Measurements from ENCODE around the gene CNTN6. TPM values are rescaled to one million over a fixed set of nuclear protein-coding genes. Genes with fewer than 3 reads are reported as not detected.

CNTN6 gene
- total and polyA plus RNA-seq, 2 of the 4 experiments (the other 2 are of a cell fraction), result not detected

DNA sequence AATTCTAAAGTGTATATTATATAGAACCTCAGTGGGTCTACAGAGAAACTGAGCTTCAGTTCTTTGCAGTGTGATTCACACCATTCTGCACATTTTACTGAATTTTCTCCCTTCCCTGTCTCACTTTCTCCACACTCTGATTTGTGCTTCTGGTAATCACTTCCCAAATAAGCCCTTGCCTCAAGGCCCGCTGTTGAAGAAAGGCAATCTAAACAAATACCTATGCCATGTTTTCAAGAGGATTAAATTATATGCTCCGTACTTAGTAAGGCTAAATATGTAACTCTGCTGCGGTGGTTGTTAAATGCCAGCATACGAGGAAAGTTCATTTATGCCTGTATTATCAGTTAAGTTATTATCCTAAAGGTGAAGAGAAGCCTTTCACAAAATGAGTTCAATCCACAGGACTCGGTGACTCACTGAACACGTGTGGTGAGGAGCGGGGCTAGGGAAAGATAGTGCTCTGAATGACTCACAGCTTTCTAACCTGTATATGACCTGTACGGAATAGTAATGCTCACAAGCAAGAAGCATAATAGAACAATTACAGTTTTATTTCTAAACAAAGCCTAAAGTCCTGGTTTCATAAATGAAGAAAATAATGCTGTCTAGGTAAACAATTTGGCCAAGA is 25.1 kb downstream of the CNTN6 start:
- ChIA-PET CTCF (no interaction called here), POLR2A (ENCODE audit: unreplicated experiment) (no interaction called here)
- in situ Hi-C loops (cut with MboI; ENCODE audit: low sequenced_read_pairs), result no loop called here

More for the DNA sequence above, 25.1 kb downstream of the CNTN6 start:
- no peaks in the 10 kb centered on the region for H4K20me1 ChIP-seq (ENCODE audit: insufficient read depth, low read length)
- no peak overlapping the region for H4K91ac ChIP-seq (ENCODE audit: insufficient read depth, low read depth, low read length)
- no peak overlapping the region for H2BK5ac ChIP-seq (ENCODE audit: low read depth, low read length, poor library complexity, severe bottlenecking)
- H3K9ac ChIP-seq (ENCODE audit: low read depth, low read length), result no peak overlapping the region
- no peaks in the 10 kb centered on the region for H3K79me1 ChIP-seq (ENCODE audit: low read depth in 1 of 2, low read length in 2 of 2)
- H3K18ac ChIP-seq (ENCODE audit: low read depth, low read length), result no peak overlapping the region
- no peak for TF ChIP-seq MXI1 (IDR thresholded peaks at IDR 0.05; ENCODE audit: borderline replicate concordance, low read depth, low read length)
- no peak for TF ChIP-seq POLR2A (IDR thresholded peaks at IDR 0.05; ENCODE audit: low read depth, low read length)
- no peak for TF ChIP-seq MAZ (IDR thresholded peaks at IDR 0.05; ENCODE audit: borderline replicate concordance, low read depth, low read length)
- no peak for TF ChIP-seq FOS (IDR thresholded peaks at IDR 0.05; ENCODE audit: low read depth, low read length)
- no peak for TF ChIP-seq RCOR1 (IDR thresholded peaks at IDR 0.05; ENCODE audit: insufficient replicate concordance, low read length)
- TF ChIP-seq SMC3 (IDR thresholded peaks at IDR 0.05; ENCODE audit: low read depth, low read length), result no peak
- TF ChIP-seq, protein P1, sequence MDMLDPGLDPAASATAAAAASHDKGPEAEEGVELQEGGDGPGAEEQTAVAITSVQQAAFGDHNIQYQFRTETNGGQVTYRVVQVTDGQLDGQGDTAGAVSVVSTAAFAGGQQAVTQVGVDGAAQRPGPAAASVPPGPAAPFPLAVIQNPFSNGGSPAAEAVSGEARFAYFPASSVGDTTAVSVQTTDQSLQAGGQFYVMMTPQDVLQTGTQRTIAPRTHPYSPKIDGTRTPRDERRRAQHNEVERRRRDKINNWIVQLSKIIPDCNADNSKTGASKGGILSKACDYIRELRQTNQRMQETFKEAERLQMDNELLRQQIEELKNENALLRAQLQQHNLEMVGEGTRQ (IDR thresholded peaks at IDR 0.05; ENCODE audit: low read depth, low read length), result no peak
- TF ChIP-seq CHD1 (IDR thresholded peaks at IDR 0.05; ENCODE audit: low read depth, low read length), result no peak
- TF ChIP-seq, protein P2, sequence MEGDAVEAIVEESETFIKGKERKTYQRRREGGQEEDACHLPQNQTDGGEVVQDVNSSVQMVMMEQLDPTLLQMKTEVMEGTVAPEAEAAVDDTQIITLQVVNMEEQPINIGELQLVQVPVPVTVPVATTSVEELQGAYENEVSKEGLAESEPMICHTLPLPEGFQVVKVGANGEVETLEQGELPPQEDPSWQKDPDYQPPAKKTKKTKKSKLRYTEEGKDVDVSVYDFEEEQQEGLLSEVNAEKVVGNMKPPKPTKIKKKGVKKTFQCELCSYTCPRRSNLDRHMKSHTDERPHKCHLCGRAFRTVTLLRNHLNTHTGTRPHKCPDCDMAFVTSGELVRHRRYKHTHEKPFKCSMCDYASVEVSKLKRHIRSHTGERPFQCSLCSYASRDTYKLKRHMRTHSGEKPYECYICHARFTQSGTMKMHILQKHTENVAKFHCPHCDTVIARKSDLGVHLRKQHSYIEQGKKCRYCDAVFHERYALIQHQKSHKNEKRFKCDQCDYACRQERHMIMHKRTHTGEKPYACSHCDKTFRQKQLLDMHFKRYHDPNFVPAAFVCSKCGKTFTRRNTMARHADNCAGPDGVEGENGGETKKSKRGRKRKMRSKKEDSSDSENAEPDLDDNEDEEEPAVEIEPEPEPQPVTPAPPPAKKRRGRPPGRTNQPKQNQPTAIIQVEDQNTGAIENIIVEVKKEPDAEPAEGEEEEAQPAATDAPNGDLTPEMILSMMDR (conservative IDR thresholded peaks at IDR 0.05; ENCODE audit: low read depth, low read length), result no peak
- no peak for TF ChIP-seq NFE2L2 (IDR thresholded peaks at IDR 0.05; ENCODE audit: low read depth, low read length)
- TF ChIP-seq MAFK (IDR thresholded peaks at IDR 0.05; ENCODE audit: low read depth, low read length), result no peak
- TF ChIP-seq, protein P3, sequence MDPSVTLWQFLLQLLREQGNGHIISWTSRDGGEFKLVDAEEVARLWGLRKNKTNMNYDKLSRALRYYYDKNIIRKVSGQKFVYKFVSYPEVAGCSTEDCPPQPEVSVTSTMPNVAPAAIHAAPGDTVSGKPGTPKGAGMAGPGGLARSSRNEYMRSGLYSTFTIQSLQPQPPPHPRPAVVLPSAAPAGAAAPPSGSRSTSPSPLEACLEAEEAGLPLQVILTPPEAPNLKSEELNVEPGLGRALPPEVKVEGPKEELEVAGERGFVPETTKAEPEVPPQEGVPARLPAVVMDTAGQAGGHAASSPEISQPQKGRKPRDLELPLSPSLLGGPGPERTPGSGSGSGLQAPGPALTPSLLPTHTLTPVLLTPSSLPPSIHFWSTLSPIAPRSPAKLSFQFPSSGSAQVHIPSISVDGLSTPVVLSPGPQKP (IDR thresholded peaks at IDR 0.05; ENCODE audit: borderline replicate concordance, low read depth, low read length), result no peak
- no peak for TF ChIP-seq RFX5 (IDR thresholded peaks at IDR 0.05; ENCODE audit: low read depth, low read length)
- TF ChIP-seq BHLHE40 (IDR thresholded peaks at IDR 0.05; ENCODE audit: low read depth, low read length), result no peak
- TF ChIP-seq RAD21 (IDR thresholded peaks at IDR 0.05; ENCODE audit: low read length), result no peak
- no peak for TF ChIP-seq CEBPB (IDR thresholded peaks at IDR 0.05; ENCODE audit: low read depth, low read length)
- no peak overlapping the region for H2AK9ac ChIP-seq (replicated peaks; ENCODE audit: low read depth, low read length, poor library complexity)
- no peak for ATAC-seq (ENCODE audit: low read depth)
- no peaks in the 10 kb centered on the region for H3K36me3 ChIP-seq (ENCODE audit: control insufficient read depth, insufficient read depth, low read length)
- no peak overlapping the region for H2BK15ac ChIP-seq (ENCODE audit: low read depth, low read length)
- H2AFZ ChIP-seq (replicated peaks; ENCODE audit: low read length, poor library complexity), result no peak overlapping the region
- no peak overlapping the region for H3K27ac ChIP-seq (ENCODE audit: insufficient read depth, low read length)
- H2BK20ac ChIP-seq (ENCODE audit: low read depth, low read length), result no peak overlapping the region
- H3K4me2 ChIP-seq (ENCODE audit: low read depth, low read length), result no peak overlapping the region
- no peak for DNase-seq
- dilution Hi-C loops (cut with HindIII; ENCODE audit: low sequenced_read_pairs, unreplicated experiment) (no loop called here), intact Hi-C loops (cut with micrococcal nuclease) (no loop called here)
- BruUV-seq (replicated peaks), result no TSS peak
- H2AK5ac ChIP-seq (ENCODE audit: low read depth, low read length), result no peak overlapping the region
- no peak overlapping the region for H4K5ac ChIP-seq (ENCODE audit: low read depth, low read length)
- no peaks in the 10 kb centered on the region for H3K9me1 ChIP-seq (ENCODE audit: insufficient read depth, low read length)
- no peak overlapping the region for H4K8ac ChIP-seq (ENCODE audit: low read depth in 2 of 2, low read length in 2 of 2)
- no peak overlapping the region for H3K14ac ChIP-seq (replicated peaks; ENCODE audit: low read depth, low read length)
- peaks cover 3% of the 10 kb centered on the region; the same call in 1 of the 2 replicates for H3K9me3 ChIP-seq (ENCODE audit: control insufficient read depth, insufficient read depth, low read length)
- no peaks in the 10 kb centered on the region for H3K27me3 ChIP-seq (ENCODE audit: control insufficient read depth, insufficient read depth, low read length)
- no peaks in the 10 kb centered on the region for H3K4me1 ChIP-seq (ENCODE audit: control insufficient read depth, insufficient read depth, low read length)
- H2BK120ac ChIP-seq (ENCODE audit: low read depth, low read length), result no peak overlapping the region
- no peak overlapping the region for H3K56ac ChIP-seq (ENCODE audit: extremely low read depth, insufficient read depth, low read length)
- no peak overlapping the region for H3K4ac ChIP-seq (ENCODE audit: low read depth, low read length)
- 90% methylated on average over 2 of the region's 8 CpGs; no CpG with 5 or more reads in 1 of the 2 experiments for WGBS, 2 experiments (ENCODE audit: extremely low coverage in 2 of 2, insufficient read length in 1 of 2)
- H3K23ac ChIP-seq (ENCODE audit: low read depth, low read length), result no peak overlapping the region
- no peak overlapping the region for H3K4me3 ChIP-seq (ENCODE audit: insufficient read depth, low read depth, low read length)
